H9 (cell line): ENCODE measurements around the gene MYO1D. TPM values are rescaled to one million over a fixed set of nuclear protein-coding genes. Genes with fewer than 3 reads are reported as not detected.

Experiments used
- DNase-seq: peaks from one replicate; pipeline ENCODE4 v3.0.0-alpha.2; 2017
- H2AFZ ChIP-seq: one replicate; pipeline ENCODE4 v1.6.1; 2013; ENCODE audit warnings: mild to moderate bottlenecking, low read length, control low read depth, moderate library complexity
- H2AK5ac ChIP-seq: 2 replicates; pipeline ENCODE4 v1.6.1; 2013; ENCODE audit warnings: low read length, control low read depth, mixed read lengths; ENCODE audit not compliant: insufficient read length
- H2BK120ac ChIP-seq: one replicate; pipeline ENCODE4 v1.6.1; 2013; ENCODE audit warnings: low read depth, mild to moderate bottlenecking, low read length, control low read depth, inconsistent platforms; ENCODE audit not compliant: poor library complexity, severe bottlenecking
- H2BK12ac ChIP-seq: 2 replicates; pipeline ENCODE4 v1.6.1; 2013; ENCODE audit warnings: low read length, control low read depth, mixed read lengths, low read depth; ENCODE audit not compliant: insufficient read length
- H2BK15ac ChIP-seq: 2 replicates; pipeline ENCODE4 v1.6.1; 2013; ENCODE audit warnings: low read depth, low read length, control low read depth
- H2BK20ac ChIP-seq: one replicate; pipeline ENCODE4 v1.6.1; 2013; ENCODE audit warnings: low read depth, mild to moderate bottlenecking, low read length, control low read depth, inconsistent platforms; ENCODE audit not compliant: poor library complexity, severe bottlenecking
- H2BK5ac ChIP-seq: 2 replicates; pipeline ENCODE4 v1.6.1; 2013; ENCODE audit warnings: low read length, control low read depth, mixed read lengths; ENCODE audit not compliant: insufficient read length
- H3K14ac ChIP-seq: 2 replicates; pipeline ENCODE4 v1.6.1; 2013; ENCODE audit warnings: low read length, control low read depth; ENCODE audit not compliant: insufficient read depth
- H3K18ac ChIP-seq: 2 replicates; pipeline ENCODE4 v1.6.1; 2013; ENCODE audit warnings: low read depth, mild to moderate bottlenecking, mixed read lengths, low read length, control low read depth; ENCODE audit not compliant: insufficient read length
- H3K23ac ChIP-seq: 2 replicates; pipeline ENCODE4 v1.6.1; 2013; ENCODE audit warnings: low read length, control low read depth, mixed read lengths, low read depth; ENCODE audit not compliant: insufficient read length
- H3K23me2 ChIP-seq: 2 replicates; pipeline ENCODE4 v1.6.1; 2013; ENCODE audit warnings: low read depth, mild to moderate bottlenecking, mixed read lengths, low read length, control low read depth; ENCODE audit not compliant: insufficient read length, poor library complexity, severe bottlenecking
- H3K27ac ChIP-seq: 2 replicates; pipeline ENCODE4 v1.5.1; 2013; ENCODE audit warnings: low read length, control low read depth, mixed read lengths, low read depth; ENCODE audit not compliant: insufficient read length
- H3K27me3 ChIP-seq: 2 replicates; pipeline ENCODE4 v1.6.1; 2013; ENCODE audit warnings: low read length, control low read depth, inconsistent platforms; ENCODE audit not compliant: insufficient read depth
- H3K4ac ChIP-seq: 2 replicates; pipeline ENCODE4 v1.6.1; 2013; ENCODE audit warnings: low read depth, mild to moderate bottlenecking, control low read depth, inconsistent platforms, low read length, moderate library complexity
- H3K4me1 ChIP-seq: 2 replicates; pipeline ENCODE4 v1.6.1; 2013; ENCODE audit warnings: low read length, control low read depth, inconsistent platforms; ENCODE audit not compliant: insufficient read depth
- H3K4me2 ChIP-seq: 2 replicates; pipeline ENCODE4 v1.6.1; 2013; ENCODE audit warnings: low read length, control low read depth, mixed read lengths; ENCODE audit not compliant: insufficient read length, insufficient read depth
- H3K56ac ChIP-seq: 2 replicates; pipeline ENCODE4 v1.6.1; 2013; ENCODE audit warnings: low read depth, mild to moderate bottlenecking, mixed read lengths, low read length, control low read depth; ENCODE audit not compliant: insufficient read length
- H3K79me1 ChIP-seq: 2 replicates; pipeline ENCODE4 v1.6.1; 2013; ENCODE audit warnings: low read depth, mild to moderate bottlenecking, moderate library complexity, low read length, control low read depth, inconsistent platforms; ENCODE audit not compliant: insufficient read depth, poor library complexity, severe bottlenecking
- H3K79me2 ChIP-seq: 2 replicates; pipeline ENCODE4 v1.6.1; 2013; ENCODE audit warnings: low read length, control low read depth, inconsistent platforms; ENCODE audit not compliant: insufficient read depth
- H3K9ac ChIP-seq: 2 replicates; pipeline ENCODE4 v1.6.1; 2013; ENCODE audit warnings: low read length, control low read depth, mixed read lengths; ENCODE audit not compliant: insufficient read length; ENCODE audit errors: extremely low read depth
- H3K9me3 ChIP-seq: one replicate; pipeline ENCODE4 v1.6.1; 2013; ENCODE audit warnings: low read depth, low read length, inconsistent platforms; ENCODE audit not compliant: control insufficient read depth
- H3T11ph ChIP-seq: one replicate; pipeline ENCODE4 v1.6.1; 2013; ENCODE audit warnings: mild to moderate bottlenecking, low read length, control low read depth, inconsistent platforms
- H4K20me1 ChIP-seq: one replicate; pipeline ENCODE4 v1.6.1; 2013; ENCODE audit not compliant: control insufficient read depth, insufficient read length, insufficient read depth
- H4K5ac ChIP-seq: 2 replicates; pipeline ENCODE4 v1.6.1; 2013; ENCODE audit warnings: low read depth, mild to moderate bottlenecking, mixed read lengths, low read length, control low read depth; ENCODE audit not compliant: insufficient read length
- H4K8ac ChIP-seq: replicated peaks from 2 replicates; pipeline ENCODE4 v1.6.1; 2013; ENCODE audit warnings: low read length, control low read depth, mixed read lengths, low read depth; ENCODE audit not compliant: insufficient read length
- H4K91ac ChIP-seq: 2 replicates; pipeline ENCODE4 v1.6.1; 2013; ENCODE audit warnings: low read depth, mild to moderate bottlenecking, moderate library complexity, mixed read lengths, low read length, control low read depth; ENCODE audit not compliant: insufficient read length
- H3K27ac Mint-ChIP-seq, 3 experiments: 2 replicates in 2 of 3; 3 replicates in 1 of 3; pipeline ENCODE4 v1.8.0; 2020 to 2021; ENCODE audit warnings: mixed read lengths in 3 of 3, mild to moderate bottlenecking in 1 of 3, moderate library complexity in 1 of 3
- H3K27me3 Mint-ChIP-seq: 2 replicates; pipeline ENCODE4 v1.8.0; 2021; ENCODE audit warnings: low read depth, mild to moderate bottlenecking, moderate library complexity, mixed read lengths
- H3K36me3 Mint-ChIP-seq, 3 experiments: 2 replicates in 2 of 3; 3 replicates in 1 of 3; pipeline ENCODE4 v1.8.0; 2020 to 2021; ENCODE audit warnings: low read depth in 3 of 3, mixed read lengths in 3 of 3; ENCODE audit not compliant: insufficient read depth in 1 of 3
- H3K4me1 Mint-ChIP-seq, 2 experiments: 2 replicates each; pipeline ENCODE4 v1.8.0; 2020; ENCODE audit warnings: mixed read lengths in 2 of 2
- H3K4me3 Mint-ChIP-seq, 2 experiments: 2 replicates in 1 of 2; 3 replicates in 1 of 2; pipeline ENCODE4 v1.8.0; 2020 to 2021; ENCODE audit warnings: mild to moderate bottlenecking in 2 of 2, mixed read lengths in 2 of 2, moderate library complexity in 1 of 2
- H3K9me3 Mint-ChIP-seq, 2 experiments: 2 replicates in 1 of 2; 3 replicates in 1 of 2; pipeline ENCODE4 v1.8.0; 2020; ENCODE audit warnings: mild to moderate bottlenecking in 2 of 2, mixed read lengths in 2 of 2, moderate library complexity in 1 of 2
- WGBS: extraction: QIAGEN DNeasy Blood & Tissue Kit; methylation state at CpG from one replicate; pipeline ENCODE4 v1.1.7; 2013; ENCODE audit warnings: missing lambda C conversion rate, low lambda C conversion rate, mixed read lengths; ENCODE audit not compliant: insufficient read length; ENCODE audit errors: extremely low coverage; 5-methylcytosine and 5-hydroxymethylcytosine counted together
- total RNA-seq: library from RNA; stranded (reverse); gene quantifications from 2 replicates; pipeline ENCODE4 v1.2.1, GENCODE V29; 2021
- TF ChIP-seq, protein P1 (sequence below): fragments of 200-600 bp; sonication (generic); conservative IDR thresholded peaks from 3 replicates; pipeline ENCODE4 v1.8.0; 2021; ENCODE audit warnings: antibody characterized with exemption, mild to moderate bottlenecking

Gene MYO1D
- total RNA-seq, 1 experiment from 2014 or later, result 19.0 TPM

DNA sequence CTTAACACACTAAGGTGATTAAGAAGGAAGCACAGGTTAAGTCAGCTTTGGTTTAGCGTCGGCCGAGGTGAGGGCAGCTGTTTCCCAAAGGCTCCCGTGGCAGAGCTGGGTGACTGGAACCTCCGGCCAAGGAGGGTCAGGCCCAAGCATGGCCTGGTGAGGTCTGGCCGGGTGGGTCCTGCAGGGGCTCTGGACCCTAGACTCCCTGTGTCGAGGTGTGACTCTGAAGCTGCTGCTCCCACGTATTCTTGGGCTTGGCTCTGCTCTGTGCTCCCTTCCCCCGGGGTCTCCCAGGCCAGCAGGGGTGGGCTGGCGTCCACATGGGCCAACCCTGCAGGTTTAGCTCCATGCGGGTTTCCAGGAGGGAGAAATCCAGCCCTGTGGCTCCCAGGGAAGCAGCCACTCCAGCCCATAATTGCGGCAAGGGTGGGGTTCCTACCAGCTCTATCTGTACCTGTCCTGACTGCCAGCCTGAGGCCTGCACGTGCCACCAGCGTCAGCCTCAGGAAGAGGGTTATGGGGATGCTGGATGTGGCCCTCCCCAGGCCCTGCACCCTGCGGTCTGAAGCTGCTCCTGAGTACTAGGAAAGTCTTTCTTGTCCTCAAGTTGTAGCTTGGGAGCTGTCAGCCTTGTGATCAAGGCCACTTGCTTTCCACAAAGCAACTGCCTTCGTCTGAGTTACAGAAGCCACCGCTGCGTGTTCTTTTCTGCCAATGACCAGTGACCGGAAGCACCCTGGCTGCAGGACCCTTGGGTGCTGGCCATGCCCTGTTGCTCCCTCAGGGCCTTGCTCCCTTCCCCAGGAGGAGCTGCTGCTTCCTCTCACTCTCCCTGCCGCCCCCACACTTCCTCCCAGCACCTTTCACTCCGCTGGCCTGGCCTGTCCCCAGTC lies 385.3 kb downstream of the MYO1D start:
- peaks cover 5% of the 10 kb centered on the region; the same call in 1 of the 2 replicates for H3K4me1 ChIP-seq
- H3K79me1 ChIP-seq, result peaks cover 3% of the 10 kb centered on the region
- H3K4me1 Mint-ChIP-seq, result peaks cover 41 to 51% of the 10 kb centered on the region in 2 experiments
- TF ChIP-seq, protein P1, sequence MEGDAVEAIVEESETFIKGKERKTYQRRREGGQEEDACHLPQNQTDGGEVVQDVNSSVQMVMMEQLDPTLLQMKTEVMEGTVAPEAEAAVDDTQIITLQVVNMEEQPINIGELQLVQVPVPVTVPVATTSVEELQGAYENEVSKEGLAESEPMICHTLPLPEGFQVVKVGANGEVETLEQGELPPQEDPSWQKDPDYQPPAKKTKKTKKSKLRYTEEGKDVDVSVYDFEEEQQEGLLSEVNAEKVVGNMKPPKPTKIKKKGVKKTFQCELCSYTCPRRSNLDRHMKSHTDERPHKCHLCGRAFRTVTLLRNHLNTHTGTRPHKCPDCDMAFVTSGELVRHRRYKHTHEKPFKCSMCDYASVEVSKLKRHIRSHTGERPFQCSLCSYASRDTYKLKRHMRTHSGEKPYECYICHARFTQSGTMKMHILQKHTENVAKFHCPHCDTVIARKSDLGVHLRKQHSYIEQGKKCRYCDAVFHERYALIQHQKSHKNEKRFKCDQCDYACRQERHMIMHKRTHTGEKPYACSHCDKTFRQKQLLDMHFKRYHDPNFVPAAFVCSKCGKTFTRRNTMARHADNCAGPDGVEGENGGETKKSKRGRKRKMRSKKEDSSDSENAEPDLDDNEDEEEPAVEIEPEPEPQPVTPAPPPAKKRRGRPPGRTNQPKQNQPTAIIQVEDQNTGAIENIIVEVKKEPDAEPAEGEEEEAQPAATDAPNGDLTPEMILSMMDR, result no peak
- H3K23me2 ChIP-seq, result peaks cover 8% of the 10 kb centered on the region
- H3K27me3 Mint-ChIP-seq, result no peaks in the 10 kb centered on the region; the same call in 1 of the 2 replicates
- H3K36me3 Mint-ChIP-seq, result peaks cover 15 to 27% (median 23%) of the 10 kb centered on the region in 3 experiments
- no CpG with 5 or more reads among the region's 21 CpGs for WGBS
- no peak overlapping the region for H3T11ph ChIP-seq
- H3K27me3 ChIP-seq, result no peaks in the 10 kb centered on the region
- no peak overlapping the region for H3K9ac ChIP-seq
- H4K8ac ChIP-seq, result no peak overlapping the region
- H3K4ac ChIP-seq, result no peak overlapping the region
- no peaks in the 10 kb centered on the region for H3K79me2 ChIP-seq
- H2BK20ac ChIP-seq, result no peak overlapping the region
- H3K23ac ChIP-seq, result no peak overlapping the region
- H3K4me2 ChIP-seq, result no peak overlapping the region
- no peak overlapping the region for H3K18ac ChIP-seq
- H4K20me1 ChIP-seq, result no peaks in the 10 kb centered on the region
- no peak overlapping the region for H3K56ac ChIP-seq
- H3K27ac Mint-ChIP-seq, result peak overlapping the region; percentile 45 to 76 (median 68); a peak in 5 of 7 replicates
- peak overlapping the region in 1 of 2 experiments; percentile 25; a peak in 1 of 5 replicates for H3K4me3 Mint-ChIP-seq
- H2AK5ac ChIP-seq, result no peak overlapping the region
- peak overlapping the region; percentile 6; the same call in 1 of the 2 replicates for H3K14ac ChIP-seq
- no peak for DNase-seq
- H2BK120ac ChIP-seq, result no peak overlapping the region
- no peak overlapping the region for H2AFZ ChIP-seq
- H4K91ac ChIP-seq, result no peak overlapping the region
- H3K9me3 ChIP-seq, result no peaks in the 10 kb centered on the region
- no peak overlapping the region for H2BK15ac ChIP-seq
- no peak overlapping the region for H4K5ac ChIP-seq
- no peaks in the 10 kb centered on the region for H3K9me3 Mint-ChIP-seq
- H3K27ac ChIP-seq, result no peak overlapping the region
- no peak overlapping the region for H2BK12ac ChIP-seq
- no peak overlapping the region for H2BK5ac ChIP-seq
